ENCODE results near the gene TRAPPC12.

The TRAPPC12 gene

DNA sequence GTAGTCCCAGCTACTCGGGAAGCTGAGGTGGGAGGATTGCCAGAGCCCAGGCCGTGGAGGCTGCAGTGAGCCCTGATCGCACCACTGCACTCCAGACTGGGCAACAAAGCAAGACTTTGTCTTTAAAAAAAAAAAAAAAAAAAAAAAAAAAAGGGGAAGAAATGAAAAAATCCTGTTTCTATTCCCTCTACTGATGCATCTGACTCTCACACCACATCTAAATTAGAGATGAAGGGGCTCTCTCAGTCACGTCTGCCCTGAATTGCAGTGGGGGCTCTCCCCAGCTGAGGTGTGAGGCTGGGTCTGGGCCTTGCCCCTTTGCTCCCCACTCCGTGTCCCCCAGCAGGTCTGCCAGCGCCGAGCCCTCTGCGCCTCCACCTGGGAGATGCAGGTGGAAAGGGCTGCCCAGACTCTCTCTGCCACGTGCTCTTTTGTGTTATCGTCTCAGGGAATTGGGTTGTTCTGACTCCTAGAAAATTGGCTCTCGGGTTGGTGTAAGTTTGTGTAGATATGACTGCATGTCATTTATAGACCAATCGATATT is 30.2 kb downstream of the TRAPPC12 start:
- DNase-seq, result no peak

- DNase-seq, result no peak
Measured at GRCh38 chr2:3411103-3411502, 31.6 kb downstream of the TRAPPC12 start.

DNA sequence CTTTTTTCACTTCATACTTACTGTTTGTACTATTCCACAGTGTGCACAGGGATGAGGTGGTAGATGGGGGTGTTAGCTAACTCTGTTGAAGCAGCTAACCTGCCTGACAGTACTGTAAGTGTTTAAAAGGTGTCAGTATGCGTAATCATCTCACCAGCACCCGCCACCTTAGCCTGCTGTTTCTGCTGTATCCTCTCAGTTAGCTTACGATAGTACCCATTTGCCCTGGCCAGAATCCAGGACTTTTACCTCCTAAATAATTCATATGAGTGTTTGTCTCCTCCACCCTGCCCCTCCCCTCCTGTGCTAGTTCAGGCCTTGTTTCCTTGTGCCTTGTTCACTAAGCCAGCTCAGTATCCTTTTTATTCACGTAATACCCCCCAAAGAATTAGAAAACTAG is 34.2 kb downstream of the TRAPPC12 start:
- no peak for DNase-seq

GRCh38 chr2:3414133-3414860 is 34.8 kb downstream of the TRAPPC12 start:
- no peak for DNase-seq

DNA sequence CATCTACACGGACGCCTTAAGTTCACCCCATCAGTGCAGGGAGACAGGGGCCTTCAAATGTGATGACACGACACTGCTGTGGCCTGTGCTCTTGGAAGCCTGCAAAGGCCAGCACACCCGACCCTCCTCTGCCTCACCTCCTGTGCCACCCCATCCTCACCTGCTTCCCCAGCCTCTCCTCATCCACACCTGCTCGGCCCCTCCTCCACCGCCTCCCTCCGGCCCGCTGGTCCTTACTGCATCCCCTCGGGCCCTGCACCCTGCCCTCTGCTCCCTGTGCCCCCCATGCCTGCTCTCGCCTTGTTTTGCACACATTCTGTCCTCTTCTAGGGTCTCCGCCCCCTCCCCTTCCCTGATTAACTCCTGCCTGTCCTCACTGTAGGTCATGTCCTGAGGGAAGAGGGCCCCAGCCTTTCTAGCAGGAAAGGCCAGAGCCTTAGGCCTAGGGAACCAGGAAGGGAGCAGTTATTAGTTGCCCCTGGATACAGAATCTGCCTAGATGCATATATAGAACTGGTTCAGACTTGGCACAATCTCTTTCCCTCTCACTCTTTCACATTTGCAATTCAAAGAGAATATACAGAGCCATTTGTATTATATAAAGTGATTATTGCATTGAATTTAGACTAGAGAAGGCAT is 39.4 kb downstream of the TRAPPC12 start:
- no peak for DNase-seq

GRCh38 chr2:3420076-3420768 is 40.7 kb downstream of the TRAPPC12 start:
- DNase-seq, result no peak

DNA sequence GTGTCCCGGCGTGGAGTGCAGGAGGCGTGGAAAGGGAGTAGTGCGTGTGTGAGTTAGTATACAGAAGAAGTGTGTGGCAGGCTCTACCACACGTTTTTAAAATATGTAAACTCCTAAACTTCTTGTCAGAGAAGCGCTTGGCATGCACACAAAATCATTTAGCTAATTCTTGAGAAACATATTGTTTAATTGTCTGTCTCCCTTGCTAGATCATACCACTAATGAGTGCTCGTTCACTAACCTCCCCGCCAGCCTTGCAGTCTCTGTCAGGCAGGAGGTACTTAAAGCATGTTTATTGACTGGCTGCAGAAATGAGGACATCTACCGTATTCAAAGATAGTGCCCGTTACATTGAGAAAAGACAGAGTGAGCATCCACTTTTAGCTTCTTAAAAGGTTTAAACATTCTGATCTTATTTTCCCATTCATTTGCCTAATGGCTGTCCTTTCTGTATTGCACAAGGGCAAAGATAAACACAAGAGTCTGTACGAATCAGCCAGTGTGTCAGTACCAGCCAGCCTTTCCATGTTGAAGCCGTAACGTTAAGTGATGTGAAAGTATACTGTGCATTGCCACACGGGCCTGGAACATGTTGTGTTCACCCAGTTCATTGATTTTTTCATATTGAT is 41.4 kb downstream of the TRAPPC12 start:
- no peak for DNase-seq

DNA sequence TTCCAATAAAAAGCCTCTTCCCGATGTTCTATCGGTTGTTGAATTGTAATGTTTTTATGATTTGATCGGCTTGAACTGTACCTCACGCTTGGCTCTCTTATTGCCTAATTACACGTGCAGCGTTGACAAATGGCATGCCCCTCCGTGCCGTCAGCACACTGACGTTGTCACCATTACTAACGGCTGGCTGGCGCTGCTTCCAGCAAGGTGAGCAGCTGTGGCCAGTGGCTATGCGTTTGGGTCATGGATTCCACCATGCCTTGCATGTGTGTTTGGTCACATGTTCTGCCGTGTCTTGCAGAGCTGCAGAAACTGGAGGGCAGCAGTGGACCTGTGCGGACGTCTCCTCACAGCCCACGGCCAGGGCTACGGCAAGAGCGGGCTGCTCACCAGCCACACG is 42.1 kb downstream of the TRAPPC12 start:
- DNase-seq, result no peak

- no peak for DNase-seq
Measured at GRCh38 chr2:3422161-3422779, 42.8 kb downstream of the TRAPPC12 start.

GRCh38 chr2:3423492-3424170 is 44.1 kb downstream of the TRAPPC12 start:
- DNase-seq, result peak; percentile 79

DNA sequence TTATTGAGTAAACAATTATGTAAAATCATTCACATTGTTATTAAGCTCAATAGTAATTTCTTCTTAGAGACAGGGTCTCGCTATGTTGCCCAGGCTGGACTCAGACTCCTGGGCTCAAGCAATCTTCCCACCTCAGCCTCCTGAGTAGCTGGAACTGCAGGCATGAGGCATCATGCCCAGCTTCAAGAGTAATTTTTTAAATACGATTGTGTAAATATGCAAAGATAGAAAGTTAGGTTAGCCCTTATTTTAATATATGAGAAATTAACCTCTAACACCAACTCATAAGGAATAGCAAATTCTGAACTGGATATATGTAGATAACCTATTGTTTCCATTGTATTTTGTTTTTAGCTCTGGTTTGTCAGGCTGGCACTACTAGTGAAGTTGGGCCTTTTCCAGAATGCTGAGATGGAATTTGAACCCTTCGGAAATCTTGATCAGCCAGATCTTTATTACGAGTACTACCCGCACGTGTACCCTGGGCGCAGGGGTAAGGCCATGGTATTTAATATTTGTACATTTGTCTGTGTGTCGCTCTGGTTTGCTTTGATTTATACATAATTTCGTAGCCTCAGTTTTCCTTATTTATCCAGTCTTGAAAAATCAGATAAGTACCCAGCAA is 44.8 kb downstream of the TRAPPC12 start:
- no peak for DNase-seq

DNA sequence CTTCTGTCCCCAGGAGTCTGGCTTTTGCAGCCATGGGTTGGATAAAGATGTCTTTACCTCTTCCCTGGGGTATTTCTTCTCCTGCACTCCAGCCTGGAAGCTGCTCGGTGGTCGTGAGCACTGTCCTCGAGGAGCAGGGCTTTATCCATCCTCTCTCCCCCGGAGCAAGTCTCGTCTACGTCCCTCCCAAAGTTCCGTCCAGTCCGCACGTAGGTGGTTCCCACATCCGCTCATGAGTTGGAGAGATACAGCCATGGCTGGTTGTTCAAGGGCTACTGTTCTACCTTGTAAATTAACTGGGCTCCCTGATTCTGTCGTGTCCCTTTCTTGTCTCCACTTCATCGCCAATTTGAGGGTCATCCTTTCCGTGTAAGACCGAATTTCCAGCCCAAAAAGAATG is 47.1 kb downstream of the TRAPPC12 start:
- DNase-seq, result no peak

DNA sequence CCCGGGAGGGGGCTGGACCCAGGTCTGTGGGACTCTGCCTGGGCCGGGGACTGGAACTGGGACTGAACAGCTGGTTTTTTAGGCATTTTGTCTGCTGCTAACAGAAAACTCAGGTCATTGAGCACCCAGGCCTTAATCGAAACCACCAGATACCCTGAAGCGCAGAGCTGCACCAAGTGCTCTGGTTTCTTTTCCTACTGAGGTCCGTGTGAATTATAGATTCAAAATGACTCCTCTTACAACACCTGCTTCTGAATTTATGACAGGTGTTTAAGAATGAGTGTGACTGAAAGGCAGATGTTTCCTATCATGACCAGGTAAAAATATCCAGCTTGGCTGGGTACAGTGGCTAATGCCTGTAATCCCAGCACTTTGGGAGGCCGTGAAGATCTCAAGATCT is 47.8 kb downstream of the TRAPPC12 start:
- no peak for DNase-seq

DNA sequence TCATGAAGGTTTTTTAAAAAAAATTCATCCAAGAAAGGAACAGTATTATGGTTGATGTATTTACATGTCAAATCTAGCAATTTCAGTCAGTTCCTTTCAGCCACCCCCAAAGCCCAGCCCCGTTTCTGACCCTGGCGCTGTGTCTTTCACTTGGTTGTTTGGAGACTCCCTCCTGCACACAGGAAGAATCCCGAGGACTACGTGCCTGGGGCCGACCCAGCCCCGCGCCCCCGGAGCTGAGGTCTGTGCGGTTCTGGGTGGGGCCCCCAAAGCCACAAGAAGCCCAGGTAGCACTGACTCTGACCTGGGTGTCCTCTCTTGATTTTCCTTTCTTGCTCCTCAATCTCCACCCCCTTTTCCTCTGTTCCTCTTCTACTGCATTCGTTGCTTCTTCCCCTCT is 49.1 kb downstream of the TRAPPC12 start:
- DNase-seq, result no peak

GRCh38 chr2:3429066-3429610 is 49.6 kb downstream of the TRAPPC12 start:
- DNase-seq, result no peak

DNA sequence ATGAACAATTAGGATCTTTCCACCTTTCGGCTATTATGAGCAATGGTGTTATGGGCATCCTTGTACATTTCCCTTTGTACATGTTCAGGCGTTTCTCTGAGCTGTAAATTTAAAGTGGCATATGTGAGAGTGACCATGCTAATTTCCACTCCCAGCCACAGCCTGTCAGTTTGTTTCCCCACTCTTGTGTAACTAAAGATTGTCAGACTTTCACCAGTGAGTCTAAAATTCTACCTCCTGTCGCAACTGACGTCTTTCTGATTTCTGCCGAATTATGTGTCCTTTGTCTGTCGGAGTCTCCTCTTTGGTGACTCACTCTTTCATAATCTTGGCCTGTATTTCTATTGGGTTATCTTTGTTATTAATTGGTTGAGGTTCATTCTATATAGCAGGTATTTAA is 50.7 kb downstream of the TRAPPC12 start:
- no peak for DNase-seq

- DNase-seq, result no peak
Measured at GRCh38 chr2:3430740-3431490, 51.4 kb downstream of the TRAPPC12 start.

DNA sequence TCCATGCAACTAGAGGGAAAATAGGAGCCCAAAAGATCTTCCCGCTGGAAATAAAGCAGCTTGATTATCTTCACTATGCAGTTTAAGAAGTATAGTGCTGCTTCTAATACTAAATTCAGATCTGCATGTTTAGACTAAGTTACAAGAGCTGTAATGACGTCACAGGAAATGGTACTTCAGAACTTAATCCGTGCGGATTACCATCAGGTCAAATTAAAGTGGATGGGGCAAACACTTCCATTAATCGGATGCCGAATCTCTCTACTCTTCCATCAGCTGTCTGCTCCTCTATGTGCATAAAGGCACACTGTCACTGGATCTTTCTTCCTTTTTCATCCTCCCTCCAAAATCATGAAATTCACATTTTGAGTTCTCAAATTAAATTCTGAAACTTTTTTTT is 52.6 kb downstream of the TRAPPC12 start:
- no peak for DNase-seq

GRCh38 chr2:3432693-3433338 is 53.3 kb downstream of the TRAPPC12 start:
- no peak for DNase-seq

DNA sequence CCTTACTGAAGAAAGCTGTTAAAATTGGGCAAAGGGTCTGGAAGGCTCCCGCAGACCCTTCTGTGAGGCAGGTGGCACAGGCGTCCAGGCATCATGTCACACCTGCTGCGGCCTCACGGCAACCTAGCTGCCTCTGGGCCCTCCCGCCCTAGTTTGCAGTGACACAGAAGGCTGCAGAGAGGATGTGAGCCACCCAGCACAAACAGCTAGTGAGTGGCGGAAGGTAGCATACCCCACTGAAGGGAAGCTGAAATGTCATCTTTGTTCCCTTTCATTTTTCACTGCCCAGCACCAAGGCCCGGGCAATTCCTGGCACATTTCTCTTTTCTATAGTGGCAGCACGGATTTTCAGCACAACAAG is 53.8 kb downstream of the TRAPPC12 start:
- no peak for DNase-seq

All from activated T-cell treated with anti-CD3 and anti-CD28 coated beads, Interleukin-2, amount 50 U/mL, for 1 hour (primary cell).